Mesendoderm (in vitro differentiated cells): ENCODE results near the gene FMN1.

Experiments used
- DNase-seq: peaks from one replicate; pipeline ENCODE4 v3.0.0; 2013
- H2AK5ac ChIP-seq: 2 replicates; pipeline ENCODE4 v1.6.1; 2013; ENCODE audit warnings: low read length, inconsistent platforms
- H2BK120ac ChIP-seq: 2 replicates; pipeline ENCODE4 v1.6.1; 2013; ENCODE audit warnings: low read depth, mild to moderate bottlenecking, low read length, moderate library complexity, mixed read lengths
- H2BK15ac ChIP-seq: replicated peaks from 2 replicates; pipeline ENCODE4 v1.6.1; 2013; ENCODE audit warnings: low read depth, mild to moderate bottlenecking, moderate library complexity
- H2BK5ac ChIP-seq: 2 replicates; pipeline ENCODE4 v1.6.1; 2013; ENCODE audit warnings: low read length, inconsistent platforms
- H3K18ac ChIP-seq: 2 replicates; pipeline ENCODE4 v1.6.1; 2013; ENCODE audit warnings: mild to moderate bottlenecking, low read length, mixed read lengths
- H3K23ac ChIP-seq: one replicate; pipeline ENCODE4 v1.6.1; 2013; ENCODE audit warnings: low read length
- H3K27ac ChIP-seq: 2 replicates; pipeline ENCODE4 v1.5.1; 2013; ENCODE audit warnings: low read depth, mild to moderate bottlenecking, inconsistent platforms, low read length, moderate library complexity
- H3K27me3 ChIP-seq: 2 replicates; pipeline ENCODE4 v1.6.1; 2013; ENCODE audit warnings: low read length, control low read depth, mild to moderate bottlenecking, inconsistent platforms; ENCODE audit not compliant: insufficient read depth, poor library complexity
- H3K36me3 ChIP-seq: 2 replicates; pipeline ENCODE4 v1.6.1; 2013; ENCODE audit warnings: low read length, inconsistent platforms; ENCODE audit not compliant: control insufficient read depth, insufficient read depth
- H3K4ac ChIP-seq: one replicate; pipeline ENCODE4 v1.6.1; 2013; ENCODE audit warnings: low read depth, mild to moderate bottlenecking, low read length, moderate library complexity
- H3K4me1 ChIP-seq: 2 replicates; pipeline ENCODE4 v1.6.1; 2013; ENCODE audit warnings: low read depth, low read length, inconsistent platforms; ENCODE audit not compliant: control insufficient read depth
- H3K4me2 ChIP-seq: 2 replicates; pipeline ENCODE4 v1.6.1; 2013; ENCODE audit warnings: low read length
- H3K4me3 ChIP-seq: 2 replicates; pipeline ENCODE4 v1.5.1; 2013; ENCODE audit warnings: mild to moderate bottlenecking, low read length
- H3K56ac ChIP-seq: one replicate; pipeline ENCODE4 v1.6.1; 2013; ENCODE audit warnings: low read length
- H3K79me1 ChIP-seq: 2 replicates; pipeline ENCODE4 v1.6.1; 2013; ENCODE audit warnings: low read length, inconsistent platforms
- H3K79me2 ChIP-seq: 2 replicates; pipeline ENCODE4 v1.6.1; 2013; ENCODE audit warnings: mild to moderate bottlenecking, low read length; ENCODE audit not compliant: control insufficient read depth, insufficient read depth
- H3K9ac ChIP-seq: 2 replicates; pipeline ENCODE4 v1.6.1; 2013; ENCODE audit warnings: low read length, inconsistent platforms
- H4K5ac ChIP-seq: one replicate; pipeline ENCODE4 v1.6.1; 2013; ENCODE audit warnings: low read length
- H4K8ac ChIP-seq: one replicate; pipeline ENCODE4 v1.6.1; 2013; ENCODE audit warnings: low read depth, mild to moderate bottlenecking, control low read depth, low read length, moderate library complexity
- WGBS: extraction: QIAGEN DNeasy Blood & Tissue Kit; methylation state at CpG from one replicate; pipeline ENCODE4 v1.1.7; 2013; ENCODE audit warnings: low lambda C conversion rate, missing lambda C conversion rate; ENCODE audit not compliant: insufficient coverage; ENCODE audit errors: extremely low coverage; 5-methylcytosine and 5-hydroxymethylcytosine counted together

The FMN1 gene

DNA sequence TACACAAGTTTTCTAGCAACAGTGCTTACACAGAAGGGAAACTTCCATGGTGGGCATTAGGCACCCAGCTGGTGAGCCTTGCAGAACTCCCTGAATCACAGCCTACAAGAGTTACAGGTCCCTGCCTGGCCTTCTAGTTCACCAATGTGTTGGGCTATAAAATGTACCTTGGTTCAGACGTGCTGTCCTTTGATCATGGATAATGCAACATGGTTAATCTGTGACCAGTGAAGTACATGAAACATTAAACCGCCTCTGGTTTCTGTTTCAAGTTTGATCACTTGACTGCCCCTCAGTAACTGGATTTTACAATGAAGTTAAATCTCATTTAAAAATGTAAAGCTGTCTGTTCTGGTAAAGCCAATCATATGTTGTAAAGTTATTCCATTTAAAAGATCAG is 51.8 kb downstream of the FMN1 start:
- no peaks in the 10 kb centered on the region for H3K4me1 ChIP-seq
- no peak overlapping the region for H4K5ac ChIP-seq
- no peak overlapping the region for H3K56ac ChIP-seq
- no peaks in the 10 kb centered on the region for H3K36me3 ChIP-seq
- no peak overlapping the region for H3K23ac ChIP-seq
- H4K8ac ChIP-seq: no peak overlapping the region
- H2AK5ac ChIP-seq: no peak overlapping the region
- H3K27ac ChIP-seq: no peak overlapping the region
- no peaks in the 10 kb centered on the region for H3K27me3 ChIP-seq
- no peak overlapping the region for H3K4me3 ChIP-seq
- H3K18ac ChIP-seq: no peak overlapping the region
- no peak for DNase-seq
- H3K4ac ChIP-seq: no peak overlapping the region
- no peak overlapping the region for H2BK5ac ChIP-seq
- H2BK120ac ChIP-seq: no peak overlapping the region
- H3K4me2 ChIP-seq: no peak overlapping the region
- no peaks in the 10 kb centered on the region for H3K79me1 ChIP-seq
- H2BK15ac ChIP-seq: no peak overlapping the region
- H3K9ac ChIP-seq: no peak overlapping the region
- no CpG with 5 or more reads among the region's 2 CpGs for WGBS
- no peaks in the 10 kb centered on the region for H3K79me2 ChIP-seq

DNA sequence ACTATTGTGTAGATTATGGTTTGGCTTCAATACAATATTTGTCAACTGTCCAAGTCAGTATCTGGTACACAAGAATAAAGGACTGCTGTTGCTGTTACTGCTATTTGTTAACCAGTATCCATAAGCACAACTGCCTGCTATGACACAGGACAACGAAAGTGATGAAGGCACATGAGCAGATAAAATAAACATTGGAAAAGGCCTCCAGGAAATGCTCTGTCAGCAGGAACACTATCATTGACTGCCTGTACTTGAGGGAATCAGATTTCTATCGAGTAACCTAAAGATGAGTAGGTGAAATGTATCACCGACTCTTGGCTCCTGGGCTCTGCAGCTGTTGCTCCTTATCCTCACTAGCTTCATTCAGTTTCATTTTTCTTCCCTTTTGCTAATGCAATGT is 56.5 kb downstream of the FMN1 start:
- Histone ChIP-seq H3K36me3 (no peaks in the 10 kb centered on the region), H2AK5ac (no peak overlapping the region), H2BK5ac (no peak overlapping the region), H3K9ac (no peak overlapping the region), H3K27ac (no peak overlapping the region), H3K79me2 (no peaks in the 10 kb centered on the region), H3K4me2 (no peak overlapping the region), H2BK15ac (no peak overlapping the region), H3K56ac (no peak overlapping the region), H3K18ac (no peak overlapping the region), H4K8ac (no peak overlapping the region), H3K27me3 (no peaks in the 10 kb centered on the region), H4K5ac (no peak overlapping the region), H3K4ac (no peak overlapping the region), H3K23ac (no peak overlapping the region), H2BK120ac (no peak overlapping the region), H3K4me3 (no peak overlapping the region), H3K79me1 (no peaks in the 10 kb centered on the region), H3K4me1 (no peaks in the 10 kb centered on the region)
- DNase-seq: no peak
- no CpG with 5 or more reads among the region's 3 CpGs for WGBS

DNA sequence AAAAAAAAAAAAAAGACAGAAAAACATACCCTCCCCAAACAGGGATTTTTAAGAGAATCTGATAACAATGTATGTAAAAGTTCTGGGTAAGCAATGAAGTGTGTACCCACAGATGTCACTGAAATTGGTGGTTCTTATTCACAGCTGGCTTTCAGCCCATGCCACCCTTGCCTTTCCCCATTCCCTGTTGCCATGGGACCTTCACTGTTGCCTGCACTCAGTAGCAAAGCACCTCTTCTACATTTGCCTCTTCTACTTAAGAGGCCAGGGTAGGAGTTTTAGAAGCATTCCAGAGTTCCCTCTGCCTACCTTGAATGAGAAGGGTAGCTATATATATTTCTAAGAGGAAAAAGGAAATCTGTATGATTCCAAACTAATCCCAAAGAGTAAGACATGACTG is 57.4 kb downstream of the FMN1 start:
- DNase-seq: no peak
- Histone ChIP-seq H2BK5ac (no peak overlapping the region), H3K18ac (no peak overlapping the region), H3K27ac (no peak overlapping the region), H2BK120ac (no peak overlapping the region), H2BK15ac (no peak overlapping the region), H3K36me3 (no peaks in the 10 kb centered on the region), H3K27me3 (no peaks in the 10 kb centered on the region), H3K9ac (no peak overlapping the region), H3K4ac (no peak overlapping the region), H3K79me1 (no peaks in the 10 kb centered on the region), H4K5ac (no peak overlapping the region), H3K4me3 (no peak overlapping the region), H3K4me1 (no peaks in the 10 kb centered on the region), H3K56ac (no peak overlapping the region), H4K8ac (no peak overlapping the region), H2AK5ac (no peak overlapping the region), H3K23ac (no peak overlapping the region), H3K4me2 (no peak overlapping the region), H3K79me2 (no peaks in the 10 kb centered on the region)

DNA sequence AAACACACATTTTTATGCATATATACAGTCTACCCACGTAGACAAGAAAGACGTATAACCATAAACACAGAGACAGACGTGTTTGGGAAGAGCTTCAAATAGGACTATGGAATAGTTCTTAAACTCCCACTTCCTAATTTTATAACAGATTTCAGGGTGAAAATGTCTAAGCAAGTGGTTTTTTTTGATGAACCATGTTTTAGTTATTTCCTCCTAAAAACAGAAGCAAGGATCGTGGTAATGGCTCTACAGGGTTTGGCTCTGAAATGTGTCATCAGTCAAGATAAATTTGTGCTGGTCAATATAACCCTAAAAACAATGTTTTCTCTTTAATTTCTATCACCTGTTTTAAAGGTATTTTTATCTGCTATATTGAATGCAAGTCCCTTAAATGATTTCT is 58.2 kb downstream of the FMN1 start:
- H2BK5ac ChIP-seq: no peak overlapping the region
- no peak overlapping the region for H3K9ac ChIP-seq
- no peaks in the 10 kb centered on the region for H3K79me1 ChIP-seq
- H2AK5ac ChIP-seq: no peak overlapping the region
- H3K56ac ChIP-seq: no peak overlapping the region
- H3K23ac ChIP-seq: no peak overlapping the region
- no peaks in the 10 kb centered on the region for H3K27me3 ChIP-seq
- no peak for DNase-seq
- no peaks in the 10 kb centered on the region for H3K36me3 ChIP-seq
- no peak overlapping the region for H2BK120ac ChIP-seq
- H4K8ac ChIP-seq: no peak overlapping the region
- no peak overlapping the region for H4K5ac ChIP-seq
- H3K79me2 ChIP-seq: no peaks in the 10 kb centered on the region
- no peaks in the 10 kb centered on the region for H3K4me1 ChIP-seq
- no peak overlapping the region for H3K18ac ChIP-seq
- H3K27ac ChIP-seq: no peak overlapping the region
- WGBS: no CpG with 5 or more reads among the region's 4 CpGs
- no peak overlapping the region for H3K4me3 ChIP-seq
- H2BK15ac ChIP-seq: no peak overlapping the region
- H3K4me2 ChIP-seq: no peak overlapping the region
- H3K4ac ChIP-seq: no peak overlapping the region

DNA sequence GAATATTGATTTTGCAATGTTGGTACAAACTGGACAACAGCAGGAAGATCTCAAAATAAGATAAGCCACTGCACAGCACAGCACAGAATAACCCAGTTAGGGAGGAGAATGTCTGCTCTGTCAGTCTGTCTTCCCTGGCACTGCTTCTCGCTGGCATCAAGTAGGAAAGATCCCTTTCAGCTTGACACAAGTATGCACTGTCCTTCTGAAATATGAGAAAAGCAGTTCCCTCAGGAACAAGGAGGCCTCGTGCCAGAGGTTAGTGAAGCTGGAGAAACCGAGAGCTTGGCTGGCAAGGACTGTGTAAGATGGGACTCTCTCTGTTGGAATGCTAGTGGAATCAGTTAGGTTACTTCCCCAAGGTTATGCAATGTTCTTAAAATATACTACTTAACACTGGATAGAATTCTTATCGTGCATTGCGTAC is 59.1 kb downstream of the FMN1 start:
- no peak overlapping the region for H3K4me2 ChIP-seq
- H3K36me3 ChIP-seq: no peaks in the 10 kb centered on the region
- no peak overlapping the region for H3K27ac ChIP-seq
- H4K8ac ChIP-seq: no peak overlapping the region
- H3K4me1 ChIP-seq: no peaks in the 10 kb centered on the region
- no peak overlapping the region for H3K56ac ChIP-seq
- no peaks in the 10 kb centered on the region for H3K79me2 ChIP-seq
- H2BK5ac ChIP-seq: no peak overlapping the region
- H3K23ac ChIP-seq: no peak overlapping the region
- no peak overlapping the region for H3K4me3 ChIP-seq
- H3K79me1 ChIP-seq: no peaks in the 10 kb centered on the region
- peak overlapping the region; percentile 93 for H2BK120ac ChIP-seq
- H4K5ac ChIP-seq: no peak overlapping the region
- no peak for DNase-seq
- H2AK5ac ChIP-seq: no peak overlapping the region
- no peak overlapping the region for H3K4ac ChIP-seq
- no CpG with 5 or more reads among the region's 5 CpGs for WGBS
- no peak overlapping the region for H3K9ac ChIP-seq
- H3K27me3 ChIP-seq: no peaks in the 10 kb centered on the region
- no peak overlapping the region for H3K18ac ChIP-seq
- H2BK15ac ChIP-seq: no peak overlapping the region

DNA sequence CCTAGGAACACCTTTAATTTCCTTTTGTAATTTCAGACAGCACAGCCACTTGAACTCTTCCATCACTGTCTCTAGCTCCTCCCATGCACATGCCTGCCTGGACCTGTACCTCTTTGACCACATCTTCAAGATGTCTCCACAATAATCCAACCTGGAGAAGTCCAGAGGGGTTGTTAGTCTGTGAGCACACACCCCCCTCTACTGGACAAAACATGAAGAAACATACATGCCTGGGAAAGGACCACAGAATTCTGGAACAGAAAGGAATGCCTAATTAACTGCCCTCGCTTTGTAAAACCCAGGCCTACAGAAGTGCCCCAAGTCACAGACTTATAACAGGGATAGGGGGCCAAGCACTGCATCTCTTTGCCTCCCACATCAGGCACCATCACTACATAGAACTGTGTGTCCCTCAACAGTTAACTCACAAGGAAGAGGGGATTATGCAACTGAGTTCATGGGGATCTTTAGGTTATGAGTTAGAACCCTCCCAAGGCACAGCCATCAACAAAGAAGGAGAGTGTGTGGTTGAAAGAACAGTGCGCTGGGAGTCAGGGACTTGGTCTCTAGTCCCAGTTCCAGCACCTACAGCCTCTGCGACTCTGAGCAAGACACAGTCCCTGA is 61.7 kb downstream of the FMN1 start:
- Histone ChIP-seq H3K79me2 (no peaks in the 10 kb centered on the region), H2BK15ac (no peak overlapping the region), H3K56ac (no peak overlapping the region), H3K27ac (no peak overlapping the region), H3K4ac (no peak overlapping the region), H2BK120ac (no peak overlapping the region), H3K23ac (no peak overlapping the region), H3K36me3 (no peaks in the 10 kb centered on the region), H3K27me3 (no peaks in the 10 kb centered on the region), H3K4me1 (no peaks in the 10 kb centered on the region), H4K8ac (no peak overlapping the region), H3K79me1 (no peaks in the 10 kb centered on the region), H3K4me2 (no peak overlapping the region), H4K5ac (no peak overlapping the region), H3K9ac (no peak overlapping the region), H3K4me3 (no peak overlapping the region), H2AK5ac (no peak overlapping the region), H2BK5ac (no peak overlapping the region), H3K18ac (no peak overlapping the region)
- peak; percentile 82 for DNase-seq
- no CpG with 5 or more reads among the region's 3 CpGs for WGBS
